OCI-LY3 (cell line): ENCODE results near the gene OBSL1.

Source experiments
- EZH2phosphoT487 ChIP-seq: fragments of 200-600 bp; shearing (Covaris generic); IDR thresholded peaks from 2 replicates; pipeline ENCODE4 v1.6.1; 2018; ENCODE audit warnings: antibody characterized with exemption, mixed run types, low read depth
- TF ChIP-seq, protein P1 (sequence below): fragments of 200-600, 300-600 bp; sonication (generic); IDR thresholded peaks from 2 replicates; pipeline ENCODE4 v1.5.1; 2014; ENCODE audit warnings: antibody characterized with exemption, low read length, low read depth

DNA sequence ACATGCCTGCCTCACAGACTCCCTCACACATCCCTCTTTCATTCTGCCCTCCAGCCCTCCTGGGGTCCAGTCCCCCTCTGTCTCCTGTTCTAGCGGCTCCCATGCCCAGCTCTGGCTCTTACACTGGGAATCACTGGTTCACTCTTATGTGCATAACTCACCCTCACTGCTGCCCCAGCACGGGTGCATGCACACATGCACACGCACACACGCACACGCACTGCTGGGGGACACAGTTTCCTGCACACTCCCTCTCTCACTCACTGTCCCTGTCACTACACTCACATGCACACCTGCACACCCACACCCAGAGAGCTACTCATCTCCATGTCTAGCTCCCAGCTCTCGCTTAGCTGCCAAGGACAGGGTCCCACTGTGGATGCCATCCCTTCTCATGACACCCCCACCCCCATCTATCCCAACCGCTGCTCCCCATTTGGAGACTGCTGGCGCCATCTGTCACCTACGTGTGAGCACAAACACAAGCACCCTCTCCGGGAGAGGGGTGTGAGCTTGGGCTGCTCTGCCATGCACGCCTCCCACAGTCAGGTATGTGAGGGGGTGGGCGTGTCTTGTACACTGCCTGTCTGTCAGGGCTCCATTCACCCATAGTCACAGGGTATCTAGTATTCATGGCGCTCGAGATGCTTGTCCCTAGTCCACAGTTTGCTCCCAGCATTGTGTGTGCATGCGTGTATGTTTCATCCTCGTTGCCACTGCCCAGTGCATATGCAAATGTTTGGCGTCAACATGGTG lies 55.3 kb downstream of the OBSL1 start:
- TF ChIP-seq, protein P1, sequence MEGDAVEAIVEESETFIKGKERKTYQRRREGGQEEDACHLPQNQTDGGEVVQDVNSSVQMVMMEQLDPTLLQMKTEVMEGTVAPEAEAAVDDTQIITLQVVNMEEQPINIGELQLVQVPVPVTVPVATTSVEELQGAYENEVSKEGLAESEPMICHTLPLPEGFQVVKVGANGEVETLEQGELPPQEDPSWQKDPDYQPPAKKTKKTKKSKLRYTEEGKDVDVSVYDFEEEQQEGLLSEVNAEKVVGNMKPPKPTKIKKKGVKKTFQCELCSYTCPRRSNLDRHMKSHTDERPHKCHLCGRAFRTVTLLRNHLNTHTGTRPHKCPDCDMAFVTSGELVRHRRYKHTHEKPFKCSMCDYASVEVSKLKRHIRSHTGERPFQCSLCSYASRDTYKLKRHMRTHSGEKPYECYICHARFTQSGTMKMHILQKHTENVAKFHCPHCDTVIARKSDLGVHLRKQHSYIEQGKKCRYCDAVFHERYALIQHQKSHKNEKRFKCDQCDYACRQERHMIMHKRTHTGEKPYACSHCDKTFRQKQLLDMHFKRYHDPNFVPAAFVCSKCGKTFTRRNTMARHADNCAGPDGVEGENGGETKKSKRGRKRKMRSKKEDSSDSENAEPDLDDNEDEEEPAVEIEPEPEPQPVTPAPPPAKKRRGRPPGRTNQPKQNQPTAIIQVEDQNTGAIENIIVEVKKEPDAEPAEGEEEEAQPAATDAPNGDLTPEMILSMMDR: no peak
- TF ChIP-seq EZH2phosphoT487: no peak
